Thyroid gland (tissue), 4 donors: ENCODE results near the gene HSPA8.
A peak's percentile ranks its signal among the peaks of the same experiment; 100 is the strongest.

ENCODE experiments used
- CTCF ChIP-seq, 6 experiments: fragments of 200-600 bp in 3 of 6; fragments of 450-650 bp in 3 of 6; sonication (generic) in 3 of 6; IDR thresholded peaks; one replicate each; pipeline ENCODE4 v1.5.1; 2016 to 2019; ENCODE audit warnings: antibody characterized with exemption in 6 of 6, mild to moderate bottlenecking in 2 of 6, inconsistent platforms in 1 of 6, moderate library complexity in 1 of 6
- POLR2A ChIP-seq, 2 donors: fragments of 450-650 bp; IDR thresholded peaks; one replicate each; pipeline ENCODE4 v1.6.1; 2017; ENCODE audit warnings: antibody characterized with exemption in 2 of 2, mild to moderate bottlenecking in 2 of 2, moderate library complexity in 1 of 2

GRCh38 chr11:123020968-123021367 is 41.0 kb downstream of the HSPA8 start:
- no peak for TF ChIP-seq POLR2A (IDR thresholded peaks at IDR 0.05)
- TF ChIP-seq CTCF (IDR thresholded peaks at IDR 0.05): peak in 5 of 6 experiments; percentile 16 to 66 (median 31)
